ENCODE measurements around the gene PRKCSH.
"Not testable (repeated sequence)": the region's sequence is repeated elsewhere in the genome, so short reads cannot be mapped to it uniquely, and the experiment has no call there.

Gene PRKCSH

GRCh38 chr19:11418549-11419506 lies 16.6 kb upstream of the PRKCSH start, which contains the start of gene RGL3:
Gene RGL3 (minus strand): TSS chr19:11419314. CDS start chr19:11419278, 36 bp downstream.
- in situ Hi-C loops (cut with MboI; ENCODE audit: low sequenced_read_pairs) = no loop called here

DNA sequence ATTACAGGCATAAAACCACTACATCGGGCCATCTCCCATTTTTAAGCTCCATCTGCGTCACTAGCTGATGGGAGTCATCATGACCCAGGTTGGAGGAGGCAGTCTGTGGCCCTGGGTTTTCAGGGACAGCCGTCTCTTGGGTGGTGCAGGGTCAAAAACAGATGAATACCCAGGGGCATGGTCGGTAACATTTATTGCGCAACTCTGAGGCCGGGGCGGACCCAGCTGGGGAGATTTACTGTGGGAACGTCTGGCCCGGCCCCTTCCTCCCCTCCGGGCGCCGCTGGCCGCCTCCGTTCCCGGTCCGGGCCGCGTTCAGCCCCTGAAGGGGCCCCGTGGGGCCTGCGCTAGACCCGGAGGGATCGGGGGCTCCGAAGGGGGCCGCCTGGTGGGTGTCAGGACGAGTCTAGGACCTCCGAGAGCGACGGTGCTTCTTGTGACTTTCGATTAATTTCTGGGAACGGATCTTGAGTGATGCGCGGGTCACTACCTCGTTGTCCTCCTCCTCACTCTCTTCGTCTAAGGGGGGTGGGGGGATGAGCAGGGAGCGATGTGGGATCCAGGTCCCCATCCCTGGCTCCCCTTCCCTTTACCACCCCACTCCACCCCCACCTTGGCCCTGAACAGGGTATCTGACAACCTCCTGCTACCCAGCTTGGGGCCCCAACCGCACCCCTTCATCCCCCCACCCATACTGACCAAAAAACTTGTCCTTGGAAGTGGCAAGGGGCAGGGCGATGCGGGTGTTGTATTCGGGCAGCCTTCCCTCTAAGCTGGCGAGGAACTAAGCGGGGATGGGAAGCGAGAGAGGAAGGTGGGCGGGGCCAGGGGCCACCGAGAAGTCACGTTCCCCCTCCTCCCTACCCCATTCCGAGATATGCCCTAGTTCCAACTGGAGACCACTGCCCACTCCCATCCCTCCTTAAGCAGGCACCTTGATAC lies 14.7 kb upstream of the PRKCSH start:
- in situ Hi-C loops (cut with MboI; ENCODE audit: low sequenced_read_pairs) = no loop called here

GRCh38 chr19:11421371-11422098 lies 13.9 kb upstream of the PRKCSH start:
- in situ Hi-C loops (cut with MboI; ENCODE audit: low sequenced_read_pairs) = no loop called here

DNA sequence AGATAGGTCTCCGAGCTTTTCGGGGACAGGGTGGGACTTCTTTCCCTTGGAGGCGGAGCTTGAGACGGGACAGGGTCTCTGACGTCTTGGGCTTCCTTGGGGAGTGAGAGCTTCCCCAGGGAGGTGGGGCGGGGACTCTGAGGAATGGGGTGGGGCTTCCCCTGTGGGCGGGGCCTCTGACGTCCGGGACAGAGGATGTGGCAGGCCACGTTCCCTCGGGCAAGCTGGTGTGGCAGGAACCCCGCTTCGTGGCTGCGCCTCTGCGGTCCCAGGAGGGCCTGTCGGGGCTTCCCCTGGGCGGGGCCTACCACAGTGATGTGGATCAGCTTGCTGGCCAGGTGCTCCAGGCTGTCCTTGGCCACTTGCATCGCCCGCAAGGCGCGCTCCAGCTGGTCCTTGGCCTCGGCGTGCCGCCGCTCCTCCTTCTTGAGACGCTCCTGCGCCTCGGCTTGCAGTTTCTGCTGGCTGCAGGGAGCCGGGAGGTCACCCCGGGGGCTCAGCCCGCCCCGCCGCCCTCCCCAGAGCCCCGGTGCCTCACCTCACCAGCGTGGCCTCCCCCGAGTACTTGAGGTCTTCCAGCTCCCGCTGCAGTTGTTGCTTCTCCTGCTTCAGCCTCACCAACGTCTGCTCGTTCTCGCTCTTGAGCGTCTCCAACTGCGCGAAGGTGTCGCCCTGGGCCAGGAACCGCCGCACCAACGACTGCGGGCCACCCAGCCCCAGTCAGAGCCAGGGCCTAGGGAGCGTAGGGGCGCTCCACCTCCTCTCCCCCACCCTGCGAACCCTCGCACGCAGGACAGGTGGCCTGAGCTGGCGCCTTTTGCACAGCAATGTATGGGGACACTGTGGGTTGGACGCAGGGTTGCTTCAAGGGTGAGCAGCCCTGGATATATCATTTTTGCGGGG lies 13.0 kb upstream of the PRKCSH start:
- in situ Hi-C loops (cut with MboI; ENCODE audit: low sequenced_read_pairs) = no loop called here

DNA sequence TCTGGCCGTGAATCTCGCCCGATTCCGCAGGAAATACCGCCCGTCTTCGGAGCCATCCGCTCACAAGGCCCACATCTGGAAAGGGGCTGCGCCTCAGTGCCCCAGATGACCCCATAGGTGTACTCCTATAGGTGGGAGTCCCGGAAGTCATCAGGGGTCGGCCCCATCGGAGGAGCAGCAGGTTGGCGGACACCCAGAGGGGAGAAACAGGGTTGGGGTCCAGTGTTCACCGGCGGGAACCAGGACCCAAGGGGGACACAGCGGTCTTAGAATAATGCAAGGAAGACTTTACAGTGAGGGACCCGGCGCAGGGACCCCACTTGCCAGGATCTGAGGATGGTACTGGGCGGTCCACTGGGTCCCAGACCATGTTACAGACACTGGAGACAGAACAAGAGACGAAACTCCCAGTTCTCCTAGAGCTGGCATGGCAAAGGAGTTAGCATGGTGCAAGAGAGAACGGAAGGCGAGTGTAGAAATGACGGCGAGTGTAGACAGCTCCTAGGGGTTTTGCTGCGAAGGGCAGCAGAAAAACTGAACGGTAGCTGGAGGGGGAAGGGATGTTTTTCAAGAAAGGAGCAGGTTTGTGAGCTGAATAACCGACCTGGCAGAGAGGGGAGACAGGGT lies 12.2 kb upstream of the PRKCSH start:
- in situ Hi-C loops (cut with MboI; ENCODE audit: low sequenced_read_pairs) = no loop called here

- in situ Hi-C loops (cut with MboI; ENCODE audit: low sequenced_read_pairs) = no loop called here
Observed at GRCh38 chr19:11423791-11424181, 11.6 kb upstream of the PRKCSH start.

DNA sequence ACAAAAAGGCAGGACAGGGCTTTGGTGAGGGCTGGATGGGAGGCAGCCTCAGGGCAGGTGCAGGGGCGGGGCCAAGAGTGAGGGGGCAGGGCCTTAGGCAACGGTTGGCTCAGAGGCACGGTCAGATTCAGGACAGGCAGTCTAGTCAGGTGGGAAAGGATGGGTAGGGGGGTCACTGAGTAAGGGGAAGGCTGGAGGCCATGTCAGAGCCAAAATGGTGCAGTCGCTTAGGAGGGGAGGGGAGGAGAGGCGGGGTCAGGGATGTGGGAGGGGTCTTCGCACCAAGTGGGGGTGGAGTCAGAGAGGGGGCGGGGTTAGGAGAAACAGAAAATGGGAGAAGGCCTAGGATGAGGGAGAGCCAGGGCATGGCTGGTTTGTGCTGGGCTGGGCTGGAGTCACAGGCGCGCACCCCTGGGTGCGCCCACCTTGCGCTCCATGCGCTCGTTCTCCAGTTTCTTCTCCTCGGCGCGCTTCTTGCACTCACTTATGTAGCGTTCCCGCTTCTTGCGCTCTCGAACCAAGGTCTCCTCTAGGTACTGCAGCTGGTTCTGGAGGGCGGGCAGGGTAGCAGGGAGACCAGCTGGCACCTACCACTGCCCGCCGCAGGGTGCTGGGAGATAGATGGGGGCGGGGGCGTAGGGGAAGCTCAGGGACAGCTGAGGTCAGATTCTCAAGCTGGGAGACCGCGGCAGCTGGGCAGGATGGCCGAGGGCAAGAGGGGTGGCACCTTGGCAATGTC lies 9.5 kb upstream of the PRKCSH start:
- in situ Hi-C loops (cut with MboI; ENCODE audit: low sequenced_read_pairs) = no loop called here

GRCh38 chr19:11426656-11427055 lies 8.8 kb upstream of the PRKCSH start:
- in situ Hi-C loops (cut with MboI; ENCODE audit: low sequenced_read_pairs) = no loop called here

- in situ Hi-C loops (cut with MboI; ENCODE audit: low sequenced_read_pairs) = not testable (repeated sequence)
Observed at GRCh38 chr19:11433526-11433925, 1.9 kb upstream of the PRKCSH start.

DNA sequence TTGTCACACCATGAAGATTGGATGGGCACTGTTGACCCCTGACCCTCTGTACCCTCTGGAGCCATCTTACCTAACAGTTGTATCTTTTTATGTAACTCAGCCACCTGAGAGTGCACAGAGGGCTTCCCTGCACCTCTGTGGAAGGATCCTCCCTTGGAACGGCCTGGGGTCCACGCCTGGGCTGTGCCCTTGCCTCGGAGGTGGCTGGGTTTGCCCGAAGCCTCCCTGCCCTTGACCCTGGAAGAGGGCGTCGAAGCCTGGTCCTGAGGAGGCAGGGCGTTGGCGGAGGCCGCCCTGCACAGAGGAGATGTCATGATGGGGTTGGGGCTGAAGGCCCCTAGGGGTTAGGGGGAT lies 755 bp upstream of the PRKCSH start:
- in situ Hi-C loops (cut with MboI; ENCODE audit: low sequenced_read_pairs) = no loop called here

DNA sequence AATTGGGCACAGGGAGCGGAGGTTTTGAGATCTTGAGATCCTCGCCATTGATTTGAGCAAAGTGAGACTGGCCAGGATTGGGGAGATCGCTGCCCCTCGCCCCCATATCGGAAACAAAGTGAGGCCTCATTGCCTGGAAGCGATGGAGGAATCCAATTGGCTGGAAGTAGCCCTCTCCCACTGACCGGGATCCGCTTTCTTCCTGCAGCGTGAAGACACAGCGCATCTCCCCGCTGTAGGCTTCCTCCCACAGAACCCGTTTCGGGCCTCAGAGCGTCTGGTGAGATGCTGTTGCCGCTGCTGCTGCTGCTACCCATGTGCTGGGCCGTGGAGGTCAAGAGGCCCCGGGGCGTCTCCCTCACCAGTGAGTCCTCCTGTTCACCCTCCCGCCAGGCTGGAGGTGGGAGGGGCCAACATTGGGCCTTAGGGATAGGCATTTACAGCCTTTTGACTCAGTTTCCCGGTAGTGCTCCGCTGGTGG lies 438 bp downstream of the PRKCSH start:
- in situ Hi-C loops (cut with MboI; ENCODE audit: low sequenced_read_pairs) = no loop called here

DNA sequence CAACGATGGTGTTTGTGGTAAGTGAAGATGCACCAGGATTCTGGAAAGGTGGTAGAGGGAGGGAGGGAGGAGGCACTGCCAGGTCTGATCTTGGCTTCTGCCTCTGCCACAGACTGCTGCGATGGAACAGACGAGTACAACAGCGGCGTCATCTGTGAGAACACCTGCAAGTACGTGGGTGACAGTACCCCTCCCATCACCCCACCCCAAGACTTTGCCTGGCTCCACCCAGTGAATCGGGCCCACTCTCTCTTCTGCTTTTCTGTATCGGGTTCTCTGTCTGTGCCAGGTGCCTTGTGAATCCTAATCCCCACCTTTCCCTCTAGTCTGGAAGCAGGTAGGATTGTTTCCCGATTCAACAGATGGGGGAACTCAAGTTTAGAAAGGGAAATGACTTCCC lies 2.5 kb downstream of the PRKCSH start:
- in situ Hi-C loops (cut with MboI; ENCODE audit: low sequenced_read_pairs) = no loop called here

DNA sequence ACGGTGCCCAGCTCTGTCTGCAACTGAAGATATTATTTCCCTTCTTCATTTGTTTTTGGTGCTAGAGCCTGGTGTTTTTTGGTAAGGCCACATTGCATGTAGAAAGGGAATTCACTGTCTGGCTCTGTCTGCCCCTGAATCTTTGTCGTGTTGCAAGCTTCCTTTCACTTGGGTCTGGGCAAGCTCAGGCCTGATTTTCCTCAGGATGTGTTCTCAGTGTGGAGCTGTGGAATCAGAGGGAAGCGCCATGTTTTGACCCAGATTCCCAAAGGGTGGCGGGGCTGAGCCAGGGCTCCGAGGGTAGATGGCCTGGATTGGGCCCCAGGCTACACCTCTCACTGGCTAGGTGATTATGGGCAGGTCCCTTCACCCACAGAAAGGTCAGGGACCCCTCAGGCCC lies 8.6 kb downstream of the PRKCSH start:
- in situ Hi-C loops (cut with MboI; ENCODE audit: low sequenced_read_pairs) = loop anchor here (10.0 kb wide), 1 partner anchor 149 kb away; the partner anchor contains the start of gene TSPAN16

DNA sequence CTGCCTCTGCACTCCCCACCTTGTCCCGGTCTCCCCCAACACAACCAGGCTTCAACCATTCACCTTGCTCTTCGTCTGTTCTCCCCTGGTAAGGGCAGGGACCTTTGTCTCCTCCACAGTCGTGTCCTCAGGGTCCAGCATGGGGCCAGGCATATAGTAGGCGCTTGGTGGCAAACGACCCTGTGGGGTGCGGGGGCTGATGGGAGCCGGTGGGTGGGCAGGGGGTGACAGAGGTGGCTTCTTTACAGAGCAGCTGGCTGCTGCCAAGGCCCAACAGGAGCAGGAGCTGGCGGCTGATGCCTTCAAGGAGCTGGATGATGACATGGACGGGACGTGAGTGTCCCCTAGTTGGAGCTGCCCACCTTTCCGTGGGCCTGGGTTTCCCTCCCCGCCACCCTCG lies 9.7 kb downstream of the PRKCSH start:
- in situ Hi-C loops (cut with MboI; ENCODE audit: low sequenced_read_pairs) = loop anchor here (10.0 kb wide), 1 partner anchor 150 kb away; the partner anchor contains the start of gene TSPAN16

GRCh38 chr19:11446271-11446651 lies 10.8 kb downstream of the PRKCSH start:
- in situ Hi-C loops (cut with MboI; ENCODE audit: low sequenced_read_pairs) = loop anchor here (10.0 kb wide), 1 partner anchor 151 kb away; the partner anchor contains the start of gene TSPAN16

DNA sequence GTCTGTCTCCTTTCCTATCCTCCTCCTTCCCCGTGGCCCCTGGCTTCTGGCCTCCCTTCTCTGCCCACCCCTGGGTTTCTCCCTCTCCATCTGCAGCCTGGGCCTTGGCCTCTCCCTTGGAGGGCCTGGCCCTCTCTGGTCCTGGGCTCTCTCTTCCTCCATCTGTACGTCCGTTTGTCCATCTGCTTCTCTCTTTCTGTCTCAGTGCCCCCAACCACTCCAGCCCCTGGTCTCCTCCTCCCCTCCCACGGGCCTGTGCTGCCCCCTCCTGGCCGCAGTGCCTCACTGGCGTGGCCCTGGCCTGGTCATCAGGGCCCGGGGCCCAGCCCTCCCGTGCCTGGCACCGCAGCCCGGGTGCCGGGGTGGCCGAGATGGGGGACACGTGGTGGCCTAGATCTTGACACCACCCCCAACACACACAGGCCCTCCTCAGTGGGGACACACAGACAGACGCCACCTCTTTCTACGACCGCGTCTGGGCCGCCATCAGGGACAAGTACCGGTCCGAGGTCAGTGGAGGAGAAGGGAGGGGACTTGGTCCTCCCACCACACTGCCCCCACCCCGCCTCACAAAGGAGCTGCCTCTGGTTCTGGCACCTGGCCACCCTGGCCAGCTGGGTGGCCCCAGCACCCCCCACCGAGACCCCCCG lies 11.3 kb downstream of the PRKCSH start:
- in situ Hi-C loops (cut with MboI; ENCODE audit: low sequenced_read_pairs) = loop anchor here (10.0 kb wide), 1 partner anchor 152 kb away; the partner anchor contains the start of gene TSPAN16

- in situ Hi-C loops (cut with MboI; ENCODE audit: low sequenced_read_pairs) = loop anchor here (10.0 kb wide), 1 partner anchor 153 kb away; the partner anchor contains the start of gene TSPAN16
Observed at GRCh38 chr19:11447347-11448262, 12.2 kb downstream of the PRKCSH start.
